Measurements from ENCODE around the gene ALCAM.

Gene ALCAM

DNA sequence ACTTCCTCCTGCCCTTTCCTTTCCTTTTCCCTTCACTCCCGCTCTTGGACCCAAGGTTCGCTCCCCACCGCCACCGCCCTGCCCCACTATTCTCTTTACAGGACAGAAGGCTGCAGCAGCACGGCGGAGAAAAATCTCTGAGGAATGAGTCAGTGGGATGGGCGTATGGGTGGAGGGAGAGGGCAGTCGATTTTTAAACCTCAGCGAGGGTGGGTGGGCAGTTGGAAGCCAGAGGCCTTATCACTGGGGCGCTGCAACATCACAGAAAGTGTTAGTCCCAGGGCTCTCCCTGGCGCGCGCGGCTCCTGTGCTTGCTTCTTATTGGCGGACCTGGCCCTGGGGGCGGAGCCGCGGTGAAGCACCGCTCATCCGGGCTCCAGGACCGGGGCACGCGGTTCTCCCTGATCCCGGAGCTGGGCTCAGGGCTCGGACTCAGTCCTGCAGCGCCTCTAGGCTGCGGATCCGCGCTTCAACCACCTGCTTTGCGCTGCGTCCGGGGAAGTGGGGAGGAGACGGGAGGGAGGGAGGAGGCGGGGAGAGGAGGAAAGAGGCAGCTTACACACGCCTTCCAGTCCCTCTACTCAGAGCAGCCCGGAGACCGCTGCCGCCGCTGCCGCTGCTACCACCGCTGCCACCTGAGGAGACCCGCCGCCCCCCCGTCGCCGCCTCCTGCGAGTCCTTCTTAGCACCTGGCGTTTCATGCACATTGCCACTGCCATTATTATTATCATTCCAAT is at the start of gene ALCAM:
ALCAM (plus strand) TSS at position 584 of the 737 bp plus-strand sequence.
- Histone ChIP-seq H3K4me1 (ENCODE audit: control insufficient read depth, insufficient read depth, low read length) (no peaks in the 10 kb centered on the region), H3K27me3 (ENCODE audit: control insufficient read depth, insufficient read depth, low read length) (no peaks in the 10 kb centered on the region), H3K4me3 (ENCODE audit: low read length) (peak within 1 kb of the TSS; percentile 82)

GRCh38 chr3:105317841-105318240 is 48.9 kb upstream of the ALCAM start:
- no peak overlapping the region for H3K27ac ChIP-seq (ENCODE audit: low read depth, low read length)
- H3K4me1 ChIP-seq (ENCODE audit: control insufficient read depth, insufficient read depth, low read length) = no peaks in the 10 kb centered on the region
- H3K36me3 ChIP-seq (ENCODE audit: control insufficient read depth, insufficient read depth, low read length) = no peaks in the 10 kb centered on the region
- H3K9ac ChIP-seq (ENCODE audit: low read length) = no peak overlapping the region
- no peak overlapping the region for H3K4me3 ChIP-seq (ENCODE audit: low read length)
- no peaks in the 10 kb centered on the region for H3K27me3 ChIP-seq (ENCODE audit: control insufficient read depth, insufficient read depth, low read length)

More for the DNA sequence above, at the start of gene ALCAM:
- Histone ChIP-seq H3K27ac (ENCODE audit: low read depth, low read length) (peak within 1 kb of the TSS; percentile 41), H3K9ac (ENCODE audit: low read length) (peak within 1 kb of the TSS; percentile 74), H3K36me3 (ENCODE audit: control insufficient read depth, insufficient read depth, low read length) (no peaks in the 10 kb centered on the region)

- Histone ChIP-seq H3K36me3 (ENCODE audit: control insufficient read depth, insufficient read depth, low read length) (no peaks in the 10 kb centered on the region), H3K4me3 (ENCODE audit: low read length) (no peak overlapping the region), H3K27me3 (ENCODE audit: control insufficient read depth, insufficient read depth, low read length) (no peaks in the 10 kb centered on the region), H3K9ac (ENCODE audit: low read length) (no peak overlapping the region), H3K27ac (ENCODE audit: low read depth, low read length) (no peak overlapping the region), H3K4me1 (ENCODE audit: control insufficient read depth, insufficient read depth, low read length) (no peaks in the 10 kb centered on the region)
These were observed 44.0 kb upstream of the ALCAM start for GRCh38 chr3:105322570-105323273.

DNA sequence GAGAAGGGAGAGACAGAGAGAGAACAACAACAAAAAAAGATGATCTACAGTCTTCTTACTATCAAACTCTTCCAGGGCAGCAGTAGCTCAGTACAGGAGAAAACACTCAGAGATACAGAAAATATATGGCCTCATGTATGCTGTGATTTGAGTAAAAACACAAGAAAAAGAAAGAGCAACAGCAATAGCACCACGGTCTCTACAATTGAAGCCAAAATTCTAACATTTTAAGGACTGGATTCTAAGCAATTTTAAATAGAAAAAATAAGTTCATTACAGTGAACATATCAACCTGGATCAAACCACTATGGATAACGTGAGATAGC is 43.5 kb upstream of the ALCAM start:
- Histone ChIP-seq H3K36me3 (ENCODE audit: control insufficient read depth, insufficient read depth, low read length) (no peaks in the 10 kb centered on the region), H3K4me1 (ENCODE audit: control insufficient read depth, insufficient read depth, low read length) (no peaks in the 10 kb centered on the region), H3K9ac (ENCODE audit: low read length) (no peak overlapping the region), H3K27me3 (ENCODE audit: control insufficient read depth, insufficient read depth, low read length) (no peaks in the 10 kb centered on the region), H3K27ac (ENCODE audit: low read depth, low read length) (no peak overlapping the region), H3K4me3 (ENCODE audit: low read length) (no peak overlapping the region)

DNA sequence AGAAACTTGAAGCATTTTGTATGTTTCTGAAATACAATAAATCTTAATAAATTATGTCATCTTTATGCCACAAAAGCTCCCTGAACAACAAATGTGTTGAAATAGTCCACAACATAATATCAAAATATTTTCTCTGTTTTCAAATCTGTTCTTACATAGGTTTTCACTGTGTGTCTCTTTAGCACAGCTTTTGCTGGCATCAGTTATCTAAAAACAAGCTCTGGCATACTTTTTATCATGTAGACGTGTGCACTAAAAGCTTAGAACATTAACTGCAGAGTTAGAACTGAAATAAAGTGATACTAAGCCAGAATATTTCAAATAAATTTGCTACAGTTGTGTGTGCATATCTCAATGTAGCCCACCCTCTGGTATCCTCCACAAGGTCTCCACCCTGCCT is 41.8 kb upstream of the ALCAM start:
- no peaks in the 10 kb centered on the region for H3K36me3 ChIP-seq (ENCODE audit: control insufficient read depth, insufficient read depth, low read length)
- H3K4me1 ChIP-seq (ENCODE audit: control insufficient read depth, insufficient read depth, low read length) = no peaks in the 10 kb centered on the region
- no peaks in the 10 kb centered on the region for H3K27me3 ChIP-seq (ENCODE audit: control insufficient read depth, insufficient read depth, low read length)
- H3K4me3 ChIP-seq (ENCODE audit: low read length) = no peak overlapping the region
- no peak overlapping the region for H3K9ac ChIP-seq (ENCODE audit: low read length)
- no peak overlapping the region for H3K27ac ChIP-seq (ENCODE audit: low read depth, low read length)

DNA sequence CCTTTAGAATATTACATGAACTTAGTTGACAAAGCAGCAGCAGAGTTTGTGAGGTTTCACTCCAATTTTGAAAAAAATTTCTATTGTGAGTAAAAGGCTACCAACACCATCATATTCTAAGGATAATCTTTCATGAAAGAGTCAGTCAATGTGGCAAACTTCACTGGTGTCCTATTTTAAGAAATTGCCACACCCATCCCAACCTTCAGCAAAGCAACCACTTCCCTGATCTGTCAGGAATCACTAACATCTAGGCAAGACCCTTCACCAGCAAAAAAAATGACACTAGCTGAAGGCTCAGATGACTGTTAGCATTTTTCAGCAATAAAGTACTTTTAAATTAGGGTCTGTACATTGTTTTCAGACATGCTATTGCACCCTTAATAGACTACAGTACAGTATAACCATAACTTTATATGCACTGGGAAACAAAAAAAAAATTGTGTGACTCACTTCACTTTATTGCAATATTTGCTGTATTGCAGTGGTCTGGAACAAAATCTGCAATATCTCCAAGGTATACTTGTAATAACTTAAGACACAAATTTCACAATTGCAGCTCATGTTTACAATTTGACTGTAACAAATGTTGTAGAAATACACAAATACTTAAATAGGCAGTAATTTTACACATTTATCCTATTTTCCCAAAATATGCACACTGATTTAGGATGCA is 38.9 kb upstream of the ALCAM start:
- no peak overlapping the region for H3K9ac ChIP-seq (ENCODE audit: low read length)

GRCh38 chr3:105328338-105328730 is 38.4 kb upstream of the ALCAM start:
- Histone ChIP-seq H3K27ac (ENCODE audit: low read depth, low read length) (no peak overlapping the region), H3K9ac (ENCODE audit: low read length) (no peak overlapping the region), H3K27me3 (ENCODE audit: control insufficient read depth, insufficient read depth, low read length) (no peaks in the 10 kb centered on the region), H3K4me1 (ENCODE audit: control insufficient read depth, insufficient read depth, low read length) (no peaks in the 10 kb centered on the region), H3K4me3 (ENCODE audit: low read length) (no peak overlapping the region), H3K36me3 (ENCODE audit: control insufficient read depth, insufficient read depth, low read length) (no peaks in the 10 kb centered on the region)

More for the DNA sequence above, 38.9 kb upstream of the ALCAM start:
- Histone ChIP-seq H3K36me3 (ENCODE audit: control insufficient read depth, insufficient read depth, low read length) (no peaks in the 10 kb centered on the region), H3K27ac (ENCODE audit: low read depth, low read length) (no peak overlapping the region), H3K4me3 (ENCODE audit: low read length) (no peak overlapping the region), H3K27me3 (ENCODE audit: control insufficient read depth, insufficient read depth, low read length) (no peaks in the 10 kb centered on the region), H3K4me1 (ENCODE audit: control insufficient read depth, insufficient read depth, low read length) (no peaks in the 10 kb centered on the region)

GRCh38 chr3:105332961-105333360 is 33.7 kb upstream of the ALCAM start:
- no peak overlapping the region for H3K4me3 ChIP-seq (ENCODE audit: low read length)
- no peaks in the 10 kb centered on the region for H3K36me3 ChIP-seq (ENCODE audit: control insufficient read depth, insufficient read depth, low read length)
- H3K27ac ChIP-seq (ENCODE audit: low read depth, low read length) = no peak overlapping the region
- no peaks in the 10 kb centered on the region for H3K4me1 ChIP-seq (ENCODE audit: control insufficient read depth, insufficient read depth, low read length)
- H3K9ac ChIP-seq (ENCODE audit: low read length) = no peak overlapping the region
- no peaks in the 10 kb centered on the region for H3K27me3 ChIP-seq (ENCODE audit: control insufficient read depth, insufficient read depth, low read length)

DNA sequence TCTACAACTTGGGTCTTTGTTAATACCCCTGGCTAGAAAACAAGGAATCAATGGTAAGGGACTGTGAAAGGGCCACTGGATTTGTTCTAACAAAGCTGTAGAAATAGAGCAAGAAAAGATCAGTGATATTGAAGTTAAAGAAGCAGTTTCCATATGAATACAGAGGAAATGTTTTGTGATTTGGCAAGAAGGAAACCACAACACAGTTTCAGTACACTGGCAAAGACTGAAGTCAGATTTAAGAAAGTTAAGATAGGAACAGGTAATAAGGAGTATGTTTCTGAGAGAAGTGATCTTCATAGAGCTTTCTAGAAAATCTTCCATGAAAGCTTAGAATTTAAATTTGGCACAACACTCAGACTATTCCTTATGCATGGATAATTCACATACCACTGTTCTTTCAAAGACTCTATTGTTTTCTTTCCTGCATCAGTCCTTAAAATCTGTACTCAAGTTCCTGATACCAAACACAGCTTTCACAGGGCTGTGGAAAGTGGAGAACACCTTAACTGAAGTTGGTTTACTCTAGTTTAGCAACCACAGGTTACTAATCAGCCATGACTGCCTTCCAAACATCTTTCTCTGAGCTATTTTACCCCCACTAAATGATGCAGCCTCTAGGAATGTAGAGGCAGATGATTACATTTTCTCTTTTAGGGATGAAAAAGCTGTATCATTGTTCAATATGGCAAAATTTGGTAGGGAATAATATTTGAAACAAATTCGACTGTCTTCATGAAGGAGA is 32.4 kb upstream of the ALCAM start:
- Histone ChIP-seq H3K4me3 (ENCODE audit: low read length) (no peak overlapping the region), H3K9ac (ENCODE audit: low read length) (no peak overlapping the region), H3K27me3 (ENCODE audit: control insufficient read depth, insufficient read depth, low read length) (no peaks in the 10 kb centered on the region), H3K4me1 (ENCODE audit: control insufficient read depth, insufficient read depth, low read length) (no peaks in the 10 kb centered on the region), H3K36me3 (ENCODE audit: control insufficient read depth, insufficient read depth, low read length) (no peaks in the 10 kb centered on the region), H3K27ac (ENCODE audit: low read depth, low read length) (no peak overlapping the region)

- no peaks in the 10 kb centered on the region for H3K36me3 ChIP-seq (ENCODE audit: control insufficient read depth, insufficient read depth, low read length)
- H3K9ac ChIP-seq (ENCODE audit: low read length) = no peak overlapping the region
- no peak overlapping the region for H3K4me3 ChIP-seq (ENCODE audit: low read length)
- no peaks in the 10 kb centered on the region for H3K27me3 ChIP-seq (ENCODE audit: control insufficient read depth, insufficient read depth, low read length)
- H3K27ac ChIP-seq (ENCODE audit: low read depth, low read length) = no peak overlapping the region
- no peaks in the 10 kb centered on the region for H3K4me1 ChIP-seq (ENCODE audit: control insufficient read depth, insufficient read depth, low read length)
These were observed 26.8 kb upstream of the ALCAM start for GRCh38 chr3:105339946-105340345.

DNA sequence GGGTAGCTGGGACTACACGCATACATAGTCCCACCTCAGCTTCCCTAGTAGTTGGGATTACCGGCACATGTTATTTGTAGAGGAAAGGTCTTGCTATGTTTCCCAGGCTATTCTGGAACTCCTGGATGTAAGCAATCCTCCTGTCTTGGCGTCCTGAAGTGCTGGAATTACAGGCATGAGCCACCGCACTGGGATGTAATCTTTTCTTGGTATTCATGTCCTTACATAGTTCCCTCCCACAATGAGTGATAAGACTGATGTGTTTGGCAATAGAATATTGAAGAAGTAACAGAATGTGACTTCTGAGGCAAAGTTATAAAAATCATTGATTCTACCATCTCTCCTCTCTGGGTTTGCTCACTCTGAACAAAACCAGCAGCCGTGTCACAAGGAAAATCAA is 22.7 kb upstream of the ALCAM start:
- no peaks in the 10 kb centered on the region for H3K27me3 ChIP-seq (ENCODE audit: control insufficient read depth, insufficient read depth, low read length)
- H3K27ac ChIP-seq (ENCODE audit: low read depth, low read length) = no peak overlapping the region
- no peaks in the 10 kb centered on the region for H3K4me1 ChIP-seq (ENCODE audit: control insufficient read depth, insufficient read depth, low read length)
- no peak overlapping the region for H3K4me3 ChIP-seq (ENCODE audit: low read length)
- H3K36me3 ChIP-seq (ENCODE audit: control insufficient read depth, insufficient read depth, low read length) = no peaks in the 10 kb centered on the region
- no peak overlapping the region for H3K9ac ChIP-seq (ENCODE audit: low read length)

DNA sequence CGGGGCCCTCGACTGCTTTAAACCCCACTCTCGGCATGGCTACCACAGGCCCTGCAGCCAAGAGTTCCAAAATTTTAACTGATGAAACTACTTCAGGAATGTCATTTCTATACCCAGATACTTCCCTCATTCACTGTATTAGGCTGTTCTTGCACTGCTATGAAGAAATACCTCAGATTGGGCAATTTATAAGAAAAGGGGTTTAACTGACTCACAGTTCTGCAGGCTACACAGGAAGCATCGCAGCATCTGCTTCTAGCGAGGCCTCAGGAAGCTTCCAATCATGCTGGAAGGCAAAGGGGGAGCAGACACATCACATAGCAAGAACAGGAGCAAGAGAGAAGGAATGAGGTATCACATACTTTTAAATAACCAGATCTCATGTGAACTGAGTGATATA is 21.6 kb upstream of the ALCAM start:
- Histone ChIP-seq H3K36me3 (ENCODE audit: control insufficient read depth, insufficient read depth, low read length) (no peaks in the 10 kb centered on the region), H3K27ac (ENCODE audit: low read depth, low read length) (no peak overlapping the region), H3K27me3 (ENCODE audit: control insufficient read depth, insufficient read depth, low read length) (no peaks in the 10 kb centered on the region), H3K4me1 (ENCODE audit: control insufficient read depth, insufficient read depth, low read length) (no peaks in the 10 kb centered on the region), H3K4me3 (ENCODE audit: low read length) (no peak overlapping the region), H3K9ac (ENCODE audit: low read length) (no peak overlapping the region)
